ENCODE data around the gene EDIL3. TPM values are rescaled to one million over a fixed set of nuclear protein-coding genes. Genes with fewer than 3 reads are reported as not detected.

Gene EDIL3
- total RNA-seq, 4 donors from 2014 or later = 15.1 to 60.0 (median 28.4) TPM

GRCh38 chr5:83965441-83965840, 419.2 kb downstream of the EDIL3 start:
- no peak for DNase-seq
- H3K27me3 ChIP-seq = no peaks in the 10 kb centered on the region
- H3K36me3 ChIP-seq = no peaks in the 10 kb centered on the region
- no peaks in the 10 kb centered on the region for H3K4me1 ChIP-seq
- no peak overlapping the region for H3K27ac ChIP-seq
- no peak overlapping the region for H3K4me3 ChIP-seq
- H3K9me3 ChIP-seq = no peaks in the 10 kb centered on the region
- no peak for TF ChIP-seq POLR2A (IDR thresholded peaks at IDR 0.05)
- TF ChIP-seq CTCF (IDR thresholded peaks at IDR 0.05) = no peak
- intact Hi-C loops (cut with DNase I; ENCODE audit: low total_unique reads) = no loop called here

GRCh38 chr5:83964271-83964670, 420.4 kb downstream of the EDIL3 start:
- no peaks in the 10 kb centered on the region for H3K36me3 ChIP-seq
- H3K27ac ChIP-seq = no peak overlapping the region
- no peak overlapping the region for H3K4me3 ChIP-seq
- no peak for DNase-seq
- intact Hi-C loops (cut with DNase I; ENCODE audit: low total_unique reads) = no loop called here
- H3K4me1 ChIP-seq = no peaks in the 10 kb centered on the region
- H3K27me3 ChIP-seq = no peaks in the 10 kb centered on the region
- no peaks in the 10 kb centered on the region for H3K9me3 ChIP-seq
- TF ChIP-seq CTCF (IDR thresholded peaks at IDR 0.05) (no peak), POLR2A (IDR thresholded peaks at IDR 0.05) (no peak)

GRCh38 chr5:83957188-83957587, 427.5 kb downstream of the EDIL3 start:
- intact Hi-C loops (cut with DNase I; ENCODE audit: low total_unique reads) = no loop called here
- TF ChIP-seq POLR2A (IDR thresholded peaks at IDR 0.05) (no peak), CTCF (IDR thresholded peaks at IDR 0.05) (no peak)
- Histone ChIP-seq H3K36me3 (no peaks in the 10 kb centered on the region), H3K4me3 (no peak overlapping the region), H3K4me1 (no peaks in the 10 kb centered on the region), H3K27ac (no peak overlapping the region), H3K27me3 (no peaks in the 10 kb centered on the region), H3K9me3 (no peaks in the 10 kb centered on the region)
- no peak for DNase-seq

- no peaks in the 10 kb centered on the region for H3K4me1 ChIP-seq
- DNase-seq = no peak
- no peak overlapping the region for H3K4me3 ChIP-seq
- no peaks in the 10 kb centered on the region for H3K27me3 ChIP-seq
- H3K9me3 ChIP-seq = no peaks in the 10 kb centered on the region
- H3K36me3 ChIP-seq = no peaks in the 10 kb centered on the region
- no peak overlapping the region for H3K27ac ChIP-seq
- TF ChIP-seq POLR2A (IDR thresholded peaks at IDR 0.05) = no peak
- TF ChIP-seq CTCF (IDR thresholded peaks at IDR 0.05) = no peak
- intact Hi-C loops (cut with DNase I; ENCODE audit: low total_unique reads) = no loop called here
Observed at GRCh38 chr5:83956386-83956785, 428.3 kb downstream of the EDIL3 start.

GRCh38 chr5:83955916-83956315, 428.8 kb downstream of the EDIL3 start:
- no peak overlapping the region for H3K27ac ChIP-seq
- H3K4me3 ChIP-seq = no peak overlapping the region
- no peak for DNase-seq

More at GRCh38 chr5:83955916-83956315, 428.8 kb downstream of the EDIL3 start:
- H3K27me3 ChIP-seq = no peaks in the 10 kb centered on the region
- H3K4me1 ChIP-seq = no peaks in the 10 kb centered on the region
- H3K9me3 ChIP-seq = no peaks in the 10 kb centered on the region
- intact Hi-C loops (cut with DNase I; ENCODE audit: low total_unique reads) = no loop called here
- H3K36me3 ChIP-seq = no peaks in the 10 kb centered on the region
- TF ChIP-seq POLR2A (IDR thresholded peaks at IDR 0.05) = no peak
- no peak for TF ChIP-seq CTCF (IDR thresholded peaks at IDR 0.05)
